NCI-H187 (cell line): ENCODE data around the gene KRT6C.

Experiments
- DNase-seq, 2 experiments: peaks; one replicate each; lab custom pipeline; 2025; lab: John Stamatoyannopoulos, UW

KRT6C gene

DNA sequence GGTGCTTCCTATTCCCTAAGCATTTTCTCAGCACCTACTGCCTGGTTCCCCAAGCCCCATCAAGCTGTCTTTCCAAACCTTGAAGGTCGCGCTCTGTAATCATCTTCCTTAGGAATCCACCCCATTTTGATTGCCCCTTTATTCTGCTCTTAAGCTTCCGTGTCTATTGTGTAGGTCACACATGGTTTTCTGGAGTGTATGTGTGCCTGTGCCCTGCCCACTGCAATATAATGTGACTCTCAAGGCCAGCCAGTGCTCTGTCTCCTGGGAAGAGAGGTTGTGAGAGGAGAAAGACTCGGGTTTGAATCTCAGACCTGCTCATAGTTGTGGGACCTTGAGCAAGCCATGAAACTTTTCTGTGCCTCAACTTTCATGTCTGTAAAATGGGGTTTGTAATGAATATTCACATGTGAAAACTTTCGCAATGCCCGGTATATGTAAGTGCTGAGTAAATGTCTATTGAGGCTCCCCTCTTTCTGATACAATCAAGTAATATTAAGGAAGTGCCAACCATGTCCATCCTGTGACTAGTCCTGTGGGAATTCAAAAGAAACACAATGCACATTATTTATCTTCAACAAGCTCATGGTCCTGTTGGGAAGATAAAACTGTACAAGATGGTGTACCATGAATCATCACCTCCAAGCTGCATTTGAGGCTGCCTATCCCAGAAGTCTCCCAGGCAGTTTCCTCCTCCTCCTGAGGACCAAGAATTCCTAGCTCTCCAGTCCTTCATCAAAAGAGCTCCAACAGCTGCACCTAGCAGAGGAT, 38.7 kb downstream of the KRT6C start:
- no peak for DNase-seq

DNA sequence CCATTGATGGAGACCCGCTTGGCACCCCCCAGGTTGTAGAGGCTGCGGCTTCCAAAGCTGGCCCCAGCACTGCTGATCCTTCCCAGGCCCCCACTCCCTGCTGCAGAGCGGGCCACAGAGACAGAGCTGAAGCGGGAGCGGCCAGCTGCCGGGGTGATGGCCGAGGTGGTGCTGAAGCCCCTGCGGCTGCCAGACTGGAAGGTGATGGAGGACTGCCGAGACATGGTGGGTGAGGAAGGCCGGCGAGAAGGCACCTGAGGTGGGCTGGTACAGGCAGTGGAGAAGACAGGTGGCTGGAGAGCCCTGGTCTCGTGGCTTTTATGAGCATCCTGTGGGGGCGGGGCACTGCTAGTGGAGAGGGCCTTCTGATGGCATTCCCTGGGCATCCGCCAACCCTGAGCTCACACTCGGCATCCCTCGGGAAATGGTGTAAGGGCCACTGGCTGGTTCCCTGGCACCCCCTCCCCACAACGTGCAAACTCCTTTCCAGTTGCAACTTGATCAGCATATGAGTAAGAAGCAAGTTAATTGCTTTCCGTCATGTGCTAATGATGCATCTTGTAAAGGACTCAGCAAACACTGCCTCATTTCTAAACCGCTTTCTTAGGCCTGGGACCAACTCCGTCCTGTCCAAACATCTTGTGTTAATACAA, 39.4 kb downstream of the KRT6C start, which contains the start of gene KRT75:
Gene KRT75, minus strand, starts transcription at position 291 of the 653 bp plus-strand sequence. Its CDS starts 67 bp downstream, at position 224.
- peak in 1 of 2 experiments; percentile 13 for DNase-seq

DNA sequence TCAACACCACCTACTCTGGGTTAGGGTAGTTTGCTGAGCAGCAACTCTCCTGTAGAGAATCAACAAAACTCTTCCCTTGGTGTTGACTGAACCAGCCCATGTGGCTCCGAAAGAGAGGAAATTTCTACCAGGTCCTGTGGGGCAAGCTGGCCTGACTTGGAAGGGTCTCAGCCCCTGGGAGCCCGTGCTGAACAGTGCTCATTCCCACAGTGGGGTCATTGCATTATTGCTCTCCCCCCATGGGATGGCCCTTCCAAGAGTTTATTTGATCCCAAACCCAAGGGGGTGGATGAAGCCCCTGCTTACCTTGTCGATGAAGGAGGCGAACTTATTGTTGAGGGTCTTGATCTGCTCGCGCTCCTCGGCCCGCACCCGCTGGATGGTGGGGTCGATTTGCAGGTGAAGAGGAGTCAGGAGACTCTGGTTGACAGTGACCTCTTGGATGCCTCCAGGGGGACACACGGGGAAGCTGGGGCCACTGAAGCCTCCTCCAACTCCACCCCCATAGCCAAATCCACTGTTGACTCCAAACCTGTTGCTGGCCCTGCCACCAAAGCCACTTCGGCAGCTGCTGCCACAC, 40.0 kb downstream of the KRT6C start:
- DNase-seq, result no peak

DNA sequence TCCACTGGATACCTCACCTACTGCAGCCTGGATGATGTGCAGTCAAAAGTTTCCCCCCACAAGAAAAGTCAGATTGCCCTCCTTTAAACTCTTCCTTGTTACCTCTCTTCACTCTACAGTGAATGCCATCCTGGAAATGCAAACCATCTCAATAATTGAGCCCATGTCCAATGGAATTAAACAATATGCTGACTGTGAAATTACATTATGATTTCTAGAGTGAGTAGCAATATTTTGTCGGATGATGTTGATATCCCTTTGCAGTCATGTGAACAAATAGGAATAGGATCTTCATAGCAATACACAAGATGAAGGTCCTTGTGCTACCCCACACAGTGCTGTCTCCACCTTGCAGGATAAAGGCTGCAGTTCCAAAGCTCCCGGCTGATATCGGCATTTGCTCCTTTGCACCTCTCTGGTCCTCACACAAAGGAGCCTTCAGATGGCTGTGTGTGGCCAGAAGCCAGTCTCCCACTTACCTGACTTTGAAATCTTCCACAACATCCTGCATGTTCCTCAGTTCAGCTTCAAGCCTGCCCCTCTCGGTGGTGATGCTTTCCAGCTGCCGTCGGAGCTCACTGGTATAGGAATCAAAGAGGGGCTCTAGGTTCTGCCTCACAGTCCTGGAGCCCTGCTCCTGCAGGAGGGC, 40.9 kb downstream of the KRT6C start:
- DNase-seq, result no peak

DNA sequence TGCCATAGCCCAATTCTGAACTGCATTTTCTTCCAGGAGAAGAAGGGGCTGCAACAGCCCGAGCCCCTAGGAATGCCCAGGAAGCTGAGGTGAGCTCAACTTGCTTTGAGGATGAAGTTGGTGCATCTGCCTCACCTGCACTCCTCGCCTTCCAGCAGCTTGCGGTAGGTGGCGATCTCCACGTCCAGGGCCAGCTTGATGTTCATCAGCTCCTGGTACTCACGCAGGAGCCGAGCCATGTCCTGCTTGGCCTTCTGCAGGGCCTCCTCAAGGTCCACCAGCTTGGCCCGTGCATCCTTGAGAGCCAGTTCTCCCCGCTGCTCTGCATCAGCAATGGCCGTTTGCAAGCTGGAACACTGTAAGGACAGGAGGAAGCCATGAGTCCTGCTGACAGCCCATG, 45.5 kb downstream of the KRT6C start:
- no peak for DNase-seq

DNA sequence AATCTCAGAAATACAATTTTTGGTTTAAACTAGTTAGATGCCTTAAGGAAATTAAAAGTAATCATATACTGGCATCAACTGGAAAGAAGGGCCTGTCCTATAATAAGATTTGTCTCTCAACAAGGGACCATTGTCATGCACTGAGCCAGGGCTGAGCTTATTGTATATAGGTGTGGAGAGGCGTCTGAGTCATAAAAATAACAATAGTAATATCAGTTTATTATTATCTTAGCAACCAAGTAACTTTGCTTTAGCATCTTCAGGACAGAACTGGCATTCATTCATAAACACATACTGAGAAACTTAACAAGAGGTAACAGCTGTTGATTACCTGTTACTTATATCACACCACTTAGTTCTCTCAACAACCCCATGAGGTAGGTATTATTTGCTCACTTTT, 46.5 kb downstream of the KRT6C start:
- DNase-seq, result no peak

DNA sequence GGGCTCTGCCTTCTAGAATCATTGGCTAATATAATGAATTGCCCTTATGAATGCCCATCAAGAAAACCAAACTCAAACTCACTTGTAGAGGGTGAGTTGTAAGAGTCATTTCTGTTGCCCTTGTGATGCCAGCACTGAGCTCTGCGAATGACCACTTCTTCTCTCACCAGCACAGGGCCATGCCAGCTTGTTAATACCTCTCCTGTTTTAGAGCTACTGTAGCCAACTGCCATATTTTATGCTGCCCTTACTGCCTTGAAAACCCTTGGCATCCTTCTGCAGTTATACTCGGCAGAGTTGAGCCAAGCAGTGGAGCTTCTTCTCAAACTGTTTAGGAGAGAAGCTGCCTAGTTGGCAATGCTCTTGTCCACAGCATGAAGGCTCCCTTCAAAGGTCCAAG, 47.6 kb downstream of the KRT6C start:
- no peak for DNase-seq

DNA sequence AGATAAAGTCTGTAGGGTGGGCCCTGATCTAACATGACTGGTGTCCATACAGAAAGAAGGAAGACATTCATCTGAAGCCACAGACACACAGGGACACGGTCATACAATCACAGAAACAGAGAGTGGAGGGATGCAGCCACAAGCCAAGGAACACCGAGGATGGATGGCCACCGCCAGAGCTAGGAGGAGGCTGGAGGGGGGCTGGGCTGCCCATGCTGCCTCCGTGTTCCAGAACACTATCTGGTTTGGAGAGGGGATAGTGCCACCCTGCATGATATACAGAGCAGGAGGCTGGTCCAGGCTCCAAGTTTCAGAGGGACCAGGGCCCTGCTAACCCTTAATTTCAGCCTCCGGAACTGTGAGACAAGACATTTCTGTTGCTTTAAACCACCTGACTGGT, 48.1 kb downstream of the KRT6C start:
- no peak for DNase-seq

DNA sequence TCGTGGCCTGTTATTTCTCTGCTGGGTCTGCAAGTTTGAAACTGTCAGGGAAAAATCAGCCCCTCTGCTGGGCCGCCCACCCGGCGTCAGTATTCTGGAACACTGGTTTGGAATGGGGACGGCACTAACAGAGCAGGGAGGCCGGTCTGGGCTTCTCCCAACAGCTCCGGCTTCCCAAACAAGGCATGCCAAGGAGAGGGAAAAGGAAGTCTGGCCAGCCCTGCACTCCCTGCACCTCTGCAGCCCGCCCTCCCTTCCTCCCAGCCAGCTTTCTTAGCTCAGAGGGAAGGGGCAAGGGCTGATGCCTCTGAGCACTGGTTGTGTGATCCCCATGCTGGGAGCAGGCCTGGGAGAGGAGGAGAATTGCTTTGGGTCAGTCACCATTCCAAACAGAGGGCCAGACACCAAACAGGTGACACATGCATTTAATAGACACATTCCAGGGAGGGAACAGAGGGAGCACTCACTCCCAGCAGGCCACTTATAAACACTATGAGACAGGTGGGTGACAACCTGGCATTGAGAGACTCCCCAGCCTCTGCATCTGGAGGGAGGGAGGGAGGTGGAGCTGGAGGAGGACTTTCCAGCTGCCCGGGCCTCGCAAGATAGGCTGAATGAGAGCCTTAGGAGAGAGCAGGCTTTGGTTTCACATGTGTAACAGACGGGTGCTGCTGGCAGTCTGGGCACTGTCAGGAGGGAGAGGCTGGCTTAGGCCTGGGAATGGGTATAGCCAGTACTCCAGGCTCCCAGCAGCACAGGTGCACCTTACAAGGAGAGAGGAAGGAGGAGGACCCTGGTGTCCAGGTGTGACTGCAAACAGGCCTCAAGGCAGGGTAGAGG, 49.7 kb downstream of the KRT6C start:
- DNase-seq, result peak in 1 of 2 experiments; percentile 67

DNA sequence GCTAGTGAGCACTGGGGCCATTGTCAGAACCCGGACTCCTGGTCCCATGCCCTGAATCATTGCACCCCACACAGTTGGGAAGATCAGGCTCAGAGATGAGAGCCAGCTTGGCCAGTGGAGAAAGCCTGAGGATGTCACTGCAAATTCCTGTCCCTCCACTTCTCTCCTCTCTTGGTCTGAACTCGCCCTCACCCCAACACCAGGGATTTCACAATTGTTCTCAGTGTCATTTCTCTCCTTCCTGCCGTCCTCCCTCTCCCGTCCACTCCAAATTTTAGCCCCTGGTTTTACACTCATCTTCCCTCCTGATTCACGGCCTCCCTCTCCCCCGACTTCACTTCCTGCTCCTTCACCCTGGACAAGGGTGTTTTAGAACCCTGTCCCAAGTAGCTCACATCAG, 50.6 kb downstream of the KRT6C start:
- no peak for DNase-seq

DNA sequence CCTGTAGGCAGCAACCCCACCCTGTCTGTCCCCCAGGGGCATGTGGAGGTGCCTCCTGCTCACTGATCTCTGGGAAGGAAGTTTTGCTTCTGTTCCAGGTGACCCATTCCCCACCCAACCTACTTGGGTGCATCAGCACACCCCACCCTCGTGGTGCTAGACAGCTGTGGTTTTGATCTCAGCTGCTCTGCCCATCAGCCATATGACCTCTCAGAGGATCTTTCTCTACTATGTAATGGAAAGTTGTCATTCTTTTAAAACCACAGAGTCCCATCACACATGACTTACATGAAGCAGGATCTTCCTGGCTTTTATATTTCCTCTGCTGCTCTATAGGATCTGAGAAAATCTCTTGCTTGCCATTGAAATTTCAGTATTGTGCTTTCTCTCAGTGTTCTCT, 53.9 kb downstream of the KRT6C start:
- no peak for DNase-seq

DNA sequence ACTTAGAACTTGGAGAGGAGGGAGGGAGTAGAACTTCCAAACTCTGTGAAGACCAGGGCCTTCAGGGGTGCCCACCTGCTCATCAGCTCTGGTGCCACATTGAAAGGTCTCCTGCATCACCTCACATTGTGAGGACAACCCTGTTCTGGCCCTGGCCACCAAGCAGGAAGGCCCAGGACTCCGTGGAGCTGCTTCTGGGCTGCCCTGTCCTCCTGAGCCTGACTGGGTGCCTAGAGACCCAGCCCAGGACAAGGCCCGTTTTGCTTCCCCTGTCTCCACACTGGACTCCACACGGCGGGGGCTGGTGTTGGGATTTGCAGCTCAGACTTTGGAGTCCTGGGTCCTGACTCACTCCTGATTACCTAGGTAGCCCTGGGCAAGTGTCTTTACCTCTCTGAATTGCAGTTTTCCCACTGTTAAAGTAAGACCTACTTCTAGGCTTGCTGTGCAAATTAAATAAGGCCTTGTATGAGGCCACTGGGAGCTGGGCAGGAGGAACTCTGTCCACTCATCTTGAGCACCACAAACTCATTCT, 55.0 kb downstream of the KRT6C start:
- no peak for DNase-seq
